WERI-Rb-1 (cell line): Measurements from ENCODE around the gene CREB3.

Experiments
- DNase-seq: peaks from one replicate; pipeline ENCODE4 v3.0.0-alpha.2; 2020
- H3K27ac ChIP-seq: fragments of 250-450 bp; sonication (Bioruptor Pico); 2 replicates; pipeline ENCODE4 v1.5.1; 2020; ENCODE audit warnings: mild to moderate bottlenecking, moderate library complexity
- H3K27me3 ChIP-seq: fragments of 250-450 bp; sonication (Bioruptor Pico); 2 replicates; pipeline ENCODE4 v1.5.1; 2021; ENCODE audit warnings: mild to moderate bottlenecking, low read depth, moderate library complexity; ENCODE audit not compliant: insufficient read depth, severe bottlenecking
- H3K36me3 ChIP-seq: fragments of 250-450 bp; sonication (Bioruptor Pico); 2 replicates; pipeline ENCODE4 v1.5.1; 2020; ENCODE audit warnings: mild to moderate bottlenecking, moderate library complexity
- H3K4me3 ChIP-seq: 2 replicates; pipeline ENCODE4 v1.5.1; 2011; ENCODE audit warnings: low read depth, mild to moderate bottlenecking, control low read depth, low read length
- H3K9me3 ChIP-seq: fragments of 250-450 bp; sonication (Bioruptor Pico); 2 replicates; pipeline ENCODE4 v1.5.1; 2021; ENCODE audit warnings: mild to moderate bottlenecking, moderate library complexity; ENCODE audit not compliant: severe bottlenecking
- TF ChIP-seq, protein P1 (sequence below): IDR thresholded peaks from 2 replicates; pipeline ENCODE4 v1.5.1; 2011; ENCODE audit warnings: low read depth, mild to moderate bottlenecking, control low read depth, inconsistent platforms, low read length

Gene CREB3

DNA sequence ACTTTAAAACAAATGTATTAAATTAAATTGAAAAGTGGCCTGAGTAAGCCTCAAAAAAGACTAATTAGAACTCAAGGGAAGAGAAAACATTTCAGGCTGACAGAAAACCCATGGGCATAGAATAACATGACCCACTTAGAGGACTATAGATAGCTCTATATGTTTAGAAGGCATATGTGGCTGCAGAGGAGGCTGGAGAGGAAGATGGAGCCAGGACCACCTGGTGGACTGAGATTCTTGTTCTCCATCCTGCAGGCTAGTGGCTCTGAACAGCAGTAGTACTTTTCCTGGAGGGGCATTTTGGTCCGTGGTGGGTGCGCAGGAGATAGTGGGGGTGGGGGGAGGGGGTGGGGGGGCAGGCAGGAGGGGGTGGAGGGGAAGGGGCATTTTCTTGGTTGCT, 48.6 kb downstream of the CREB3 start:
- TF ChIP-seq, protein P1, sequence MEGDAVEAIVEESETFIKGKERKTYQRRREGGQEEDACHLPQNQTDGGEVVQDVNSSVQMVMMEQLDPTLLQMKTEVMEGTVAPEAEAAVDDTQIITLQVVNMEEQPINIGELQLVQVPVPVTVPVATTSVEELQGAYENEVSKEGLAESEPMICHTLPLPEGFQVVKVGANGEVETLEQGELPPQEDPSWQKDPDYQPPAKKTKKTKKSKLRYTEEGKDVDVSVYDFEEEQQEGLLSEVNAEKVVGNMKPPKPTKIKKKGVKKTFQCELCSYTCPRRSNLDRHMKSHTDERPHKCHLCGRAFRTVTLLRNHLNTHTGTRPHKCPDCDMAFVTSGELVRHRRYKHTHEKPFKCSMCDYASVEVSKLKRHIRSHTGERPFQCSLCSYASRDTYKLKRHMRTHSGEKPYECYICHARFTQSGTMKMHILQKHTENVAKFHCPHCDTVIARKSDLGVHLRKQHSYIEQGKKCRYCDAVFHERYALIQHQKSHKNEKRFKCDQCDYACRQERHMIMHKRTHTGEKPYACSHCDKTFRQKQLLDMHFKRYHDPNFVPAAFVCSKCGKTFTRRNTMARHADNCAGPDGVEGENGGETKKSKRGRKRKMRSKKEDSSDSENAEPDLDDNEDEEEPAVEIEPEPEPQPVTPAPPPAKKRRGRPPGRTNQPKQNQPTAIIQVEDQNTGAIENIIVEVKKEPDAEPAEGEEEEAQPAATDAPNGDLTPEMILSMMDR = no peak
- no peak overlapping the region for H3K27ac ChIP-seq
- H3K27me3 ChIP-seq = no peaks in the 10 kb centered on the region
- no peak for DNase-seq
- no peaks in the 10 kb centered on the region for H3K9me3 ChIP-seq
- H3K4me3 ChIP-seq = no peak overlapping the region
- H3K36me3 ChIP-seq = peaks cover 4% of the 10 kb centered on the region

- TF ChIP-seq, protein P1 = no peak
- no peak for DNase-seq
- no peak overlapping the region for H3K27ac ChIP-seq
- peaks cover 8% of the 10 kb centered on the region for H3K36me3 ChIP-seq
- no peaks in the 10 kb centered on the region for H3K27me3 ChIP-seq
- H3K4me3 ChIP-seq = no peak overlapping the region
- H3K9me3 ChIP-seq = no peaks in the 10 kb centered on the region
These were observed 51.0 kb downstream of the CREB3 start for GRCh38 chr9:35783418-35783817.
